Prostate gland (tissue), 2 donors: ENCODE results near the gene MAP3K4.

Source experiments
- POLR2A ChIP-seq: fragments of 450-650 bp; IDR thresholded peaks from one replicate; pipeline ENCODE4 v1.6.1; 2016; ENCODE audit warnings: antibody characterized with exemption, mild to moderate bottlenecking
- TF ChIP-seq, protein P1 (sequence below), 4 experiments: fragments of 200-600 bp in 2 of 4; fragments of 450-650 bp in 2 of 4; sonication (generic) in 2 of 4; IDR thresholded peaks; 1 replicate in 3 of 4; 2 replicates in 1 of 4; pipeline ENCODE4 v1.5.1; 2016 to 2019; ENCODE audit warnings: antibody characterized with exemption in 4 of 4, mild to moderate bottlenecking in 2 of 4, moderate library complexity in 2 of 4

GRCh38 chr6:161068321-161068741, 76.8 kb downstream of the MAP3K4 start:
- TF ChIP-seq, protein P1, sequence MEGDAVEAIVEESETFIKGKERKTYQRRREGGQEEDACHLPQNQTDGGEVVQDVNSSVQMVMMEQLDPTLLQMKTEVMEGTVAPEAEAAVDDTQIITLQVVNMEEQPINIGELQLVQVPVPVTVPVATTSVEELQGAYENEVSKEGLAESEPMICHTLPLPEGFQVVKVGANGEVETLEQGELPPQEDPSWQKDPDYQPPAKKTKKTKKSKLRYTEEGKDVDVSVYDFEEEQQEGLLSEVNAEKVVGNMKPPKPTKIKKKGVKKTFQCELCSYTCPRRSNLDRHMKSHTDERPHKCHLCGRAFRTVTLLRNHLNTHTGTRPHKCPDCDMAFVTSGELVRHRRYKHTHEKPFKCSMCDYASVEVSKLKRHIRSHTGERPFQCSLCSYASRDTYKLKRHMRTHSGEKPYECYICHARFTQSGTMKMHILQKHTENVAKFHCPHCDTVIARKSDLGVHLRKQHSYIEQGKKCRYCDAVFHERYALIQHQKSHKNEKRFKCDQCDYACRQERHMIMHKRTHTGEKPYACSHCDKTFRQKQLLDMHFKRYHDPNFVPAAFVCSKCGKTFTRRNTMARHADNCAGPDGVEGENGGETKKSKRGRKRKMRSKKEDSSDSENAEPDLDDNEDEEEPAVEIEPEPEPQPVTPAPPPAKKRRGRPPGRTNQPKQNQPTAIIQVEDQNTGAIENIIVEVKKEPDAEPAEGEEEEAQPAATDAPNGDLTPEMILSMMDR (IDR thresholded peaks at IDR 0.05), result no peak
- no peak for TF ChIP-seq POLR2A
